GM12874 (cell line): ENCODE results near the gene BTRC.

ENCODE experiments used
- CTCF ChIP-seq: IDR thresholded peaks from 2 replicates; pipeline ENCODE4 v1.5.1; 2011; ENCODE audit warnings: low read depth, mild to moderate bottlenecking, control low read depth, low read length, moderate library complexity; ENCODE audit not compliant: insufficient read depth

BTRC gene

DNA sequence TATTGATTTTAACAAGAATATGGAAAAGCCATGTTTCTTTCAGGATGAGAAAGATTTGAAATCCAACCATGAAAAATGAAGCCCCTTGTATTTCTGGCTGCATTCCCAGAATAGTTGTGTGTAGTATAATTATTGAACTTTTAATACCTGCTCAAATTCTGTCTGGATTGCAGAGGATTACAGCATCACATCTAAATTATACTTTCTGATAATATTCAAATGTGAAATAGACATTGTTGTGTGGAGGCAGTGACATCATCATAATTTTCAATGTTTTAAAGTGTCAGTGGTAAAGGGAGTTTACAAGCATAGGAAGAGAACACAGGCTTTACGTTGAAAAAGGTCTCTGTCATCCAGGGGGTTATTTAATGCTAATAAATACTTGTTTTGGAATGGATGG lies 140.7 kb downstream of the BTRC start:
- no peak for TF ChIP-seq CTCF

- TF ChIP-seq CTCF, result 0 out of 2 replicates have a peak, but pooled peaks have one; percentile 13
Observed at GRCh38 chr10:101495324-101495925, 141.5 kb downstream of the BTRC start.

- TF ChIP-seq CTCF, result no peak
Observed at GRCh38 chr10:101504438-101504837, 150.5 kb downstream of the BTRC start.

DNA sequence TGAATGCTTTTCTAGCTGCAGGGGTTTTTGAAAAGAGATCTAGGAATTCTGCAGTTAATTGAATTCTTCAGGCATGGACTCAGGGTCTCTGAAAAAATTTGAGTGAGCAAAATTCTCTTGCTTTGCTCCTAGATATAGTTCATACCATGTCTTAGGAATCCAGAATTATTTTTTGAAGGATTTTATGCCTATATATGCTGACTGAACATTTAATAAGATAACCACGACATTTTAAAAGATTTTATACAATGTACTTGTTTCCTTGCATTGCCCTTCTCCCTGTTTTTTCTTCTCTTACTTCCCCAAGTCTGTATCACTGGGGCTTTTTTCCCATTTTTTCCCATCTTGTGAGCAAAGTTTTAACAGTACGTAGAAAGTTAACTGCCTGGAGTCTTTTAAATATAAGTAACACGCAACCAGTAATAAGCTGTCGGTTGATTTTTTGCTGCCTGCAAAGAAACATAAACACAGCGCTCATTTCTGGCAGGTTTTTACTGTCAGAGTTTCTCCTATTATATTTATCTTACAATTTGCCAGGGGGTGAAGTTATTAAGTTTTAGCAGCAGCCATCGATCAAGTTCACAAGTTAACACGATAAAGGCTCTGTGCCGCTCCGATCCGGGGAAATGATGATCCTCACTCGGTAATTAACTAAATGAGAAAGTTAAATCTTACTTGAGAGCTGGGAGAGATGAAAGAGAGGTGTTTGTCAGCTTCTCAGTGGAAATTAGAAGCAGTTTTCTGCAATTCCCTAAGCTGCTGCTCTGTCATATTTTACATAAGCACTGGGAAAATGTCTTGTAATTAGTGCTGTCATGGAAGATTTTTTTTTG lies 153.1 kb downstream of the BTRC start:
- TF ChIP-seq CTCF, result no peak

GRCh38 chr10:101507828-101508227 lies 153.9 kb downstream of the BTRC start:
- no peak for TF ChIP-seq CTCF

GRCh38 chr10:101511938-101512337 lies 158.0 kb downstream of the BTRC start:
- TF ChIP-seq CTCF, result no peak

- TF ChIP-seq CTCF, result no peak
Observed at GRCh38 chr10:101512738-101513137, 158.8 kb downstream of the BTRC start.
